Ovary (tissue), 9 donors: Measurements from ENCODE around the gene FHOD3. TPM values are rescaled to one million over a fixed set of nuclear protein-coding genes. Genes with fewer than 3 reads are reported as not detected.

Experiments used
- DNase-seq, 5 donors: peaks; one replicate each; pipeline ENCODE4 v3.0.0-alpha.2; 2019 to 2020
- H3K27ac ChIP-seq, 2 donors: fragments of 200-600 bp; one replicate each; pipeline versions ENCODE4 v1.5.1 to v1.8.0; 2019 to 2022
- H3K27me3 ChIP-seq: fragments of 200-600 bp; one replicate; pipeline ENCODE4 v1.8.0; 2022
- H3K36me3 ChIP-seq: fragments of 200-600 bp; sonication (generic); one replicate; pipeline ENCODE4 v1.5.1; 2019
- H3K4me1 ChIP-seq: one replicate; pipeline ENCODE4 v1.8.1; 2013; ENCODE audit warnings: mild to moderate bottlenecking, moderate library complexity; ENCODE audit not compliant: insufficient read depth
- H3K4me3 ChIP-seq: fragments of 200-600 bp; sonication (generic); one replicate; pipeline ENCODE4 v1.5.1; 2017
- H3K9me3 ChIP-seq, 2 donors: fragments of 200-600 bp in 1 of 2; sonication (generic) in 1 of 2; one replicate each; pipeline versions ENCODE4 v1.5.1 to v1.8.1; 2013 to 2019; ENCODE audit warnings: mild to moderate bottlenecking in 1 of 2, moderate library complexity in 1 of 2
- EP300 ChIP-seq: sonication (generic); formaldehyde crosslinking; IDR thresholded peaks from one replicate; pipeline ENCODE4 v1.6.1; 2017; ENCODE audit warnings: antibody characterized with exemption
- POLR2A ChIP-seq: fragments of 450-650 bp; IDR thresholded peaks from one replicate; pipeline ENCODE4 v1.6.1; 2017; ENCODE audit warnings: antibody characterized with exemption, mild to moderate bottlenecking, moderate library complexity
- WGBS, 3 donors: extraction: QIAGEN DNeasy Blood & Tissue Kit in 1 of 3; methylation state at CpG; one replicate each; pipeline versions ENCODE4 v1.1.5 to v1.1.7; 2013 to 2017; 5-methylcytosine and 5-hydroxymethylcytosine counted together
- intact Hi-C, 4 donors: fragments of 100-400 bp; cut with DNase I; formaldehyde crosslinking; loops; one replicate each; pipeline versions ENCODE4 v1.11.0 to v1.15.1; 2022 to 2023
- polyA plus RNA-seq, 2 donors: library from polyadenylated mRNA; stranded (reverse); fragments of 200-250 nt in 1 of 2; fragments of 350-450 nt in 1 of 2; fragmentation: Illumina TruSeq in 1 of 2; extraction: RNeasy Lipid Tissue Mini Kit (QIAGEN cat#74804) in 1 of 2; gene quantifications; one replicate each; pipeline ENCODE4 v1.2.3, GENCODE V29; 2013 to 2014
- total RNA-seq, 7 donors: library from RNA; depleted of rRNA in 2 of 7; stranded (reverse); fragments of >200 nt in 2 of 7; fragmentation: NEBNext Ultra II Directional in 3 of 7; extraction: Animal tissue kit (Norgen Biotek cat#: 25700) in 3 of 7; gene quantifications; one replicate each; pipeline versions ENCODE4 v1.1.0 to v1.2.4, GENCODE V29; 2016 to 2023
- TF ChIP-seq, protein P1 (sequence below), 3 donors: fragments of 450-650 bp in 2 of 3; fragments of 200-600 bp in 1 of 3; IDR thresholded peaks; one replicate each; pipeline versions ENCODE4 v1.5.1 to v1.8.0; 2016 to 2022; ENCODE audit warnings: antibody characterized with exemption in 3 of 3, mild to moderate bottlenecking in 1 of 3
- donor health status: DM: no; HTN: no; CAD: no; lungs with moderate emphysema.
- donor health status: DM: no; HTN: no; CAD: no.
- donor health status: Bipolar disorder and iron deficiency.
- donor health status: DM: yes; HTN: yes; CAD: no.
- donor health status: DM: no; HTN: no; CAD: no.
- donor health status: DM: yes; HTN: yes; CAD: no.

Gene FHOD3
- total and polyA plus RNA-seq, 9 donors: 3.5 to 62.5 (median 11.0) TPM

DNA sequence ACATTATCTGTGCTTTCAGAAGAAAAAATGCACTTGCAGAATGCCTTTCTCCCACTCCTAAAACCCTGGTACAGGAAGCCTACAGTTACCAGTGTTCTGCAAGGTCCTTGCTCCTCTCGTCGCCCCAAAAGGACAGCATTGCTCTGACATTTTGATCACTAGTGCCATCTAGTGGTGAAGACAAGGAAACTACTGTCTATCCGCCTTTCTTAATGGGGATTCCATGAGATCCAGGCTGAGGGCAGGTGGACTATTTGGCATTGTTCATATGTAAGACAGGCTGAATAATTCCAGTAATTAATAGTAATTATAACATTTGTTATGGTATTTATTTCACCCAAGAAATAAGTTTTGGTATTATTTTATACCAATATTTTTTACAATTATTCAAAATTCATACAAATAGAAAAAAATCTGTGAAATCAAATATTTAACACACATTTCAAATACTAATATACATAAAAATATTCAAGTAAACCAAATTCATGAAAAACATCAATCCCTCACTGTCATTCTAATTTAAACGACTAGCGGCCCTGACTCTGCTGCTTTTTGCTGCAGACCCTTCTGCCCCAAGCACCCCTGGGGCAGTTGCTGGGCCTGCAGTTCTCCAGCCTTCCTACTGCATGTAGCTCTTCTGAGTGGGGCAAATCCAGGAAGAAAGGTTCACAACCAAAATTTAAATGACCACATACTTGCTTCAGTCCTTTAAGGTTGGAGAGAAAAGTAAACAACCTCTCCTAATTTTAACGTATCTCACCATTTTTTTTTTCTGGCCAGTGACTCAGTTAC, 512.3 kb downstream of the FHOD3 start:
- Histone ChIP-seq H3K27ac (no peak overlapping the region), H3K4me3 (no peak overlapping the region), H3K9me3 (no peaks in the 10 kb centered on the region), H3K36me3 (no peaks in the 10 kb centered on the region), H3K4me1 (peaks cover 6% of the 10 kb centered on the region), H3K27me3 (no peaks in the 10 kb centered on the region)
- no peak for TF ChIP-seq EP300
- TF ChIP-seq, protein P1, sequence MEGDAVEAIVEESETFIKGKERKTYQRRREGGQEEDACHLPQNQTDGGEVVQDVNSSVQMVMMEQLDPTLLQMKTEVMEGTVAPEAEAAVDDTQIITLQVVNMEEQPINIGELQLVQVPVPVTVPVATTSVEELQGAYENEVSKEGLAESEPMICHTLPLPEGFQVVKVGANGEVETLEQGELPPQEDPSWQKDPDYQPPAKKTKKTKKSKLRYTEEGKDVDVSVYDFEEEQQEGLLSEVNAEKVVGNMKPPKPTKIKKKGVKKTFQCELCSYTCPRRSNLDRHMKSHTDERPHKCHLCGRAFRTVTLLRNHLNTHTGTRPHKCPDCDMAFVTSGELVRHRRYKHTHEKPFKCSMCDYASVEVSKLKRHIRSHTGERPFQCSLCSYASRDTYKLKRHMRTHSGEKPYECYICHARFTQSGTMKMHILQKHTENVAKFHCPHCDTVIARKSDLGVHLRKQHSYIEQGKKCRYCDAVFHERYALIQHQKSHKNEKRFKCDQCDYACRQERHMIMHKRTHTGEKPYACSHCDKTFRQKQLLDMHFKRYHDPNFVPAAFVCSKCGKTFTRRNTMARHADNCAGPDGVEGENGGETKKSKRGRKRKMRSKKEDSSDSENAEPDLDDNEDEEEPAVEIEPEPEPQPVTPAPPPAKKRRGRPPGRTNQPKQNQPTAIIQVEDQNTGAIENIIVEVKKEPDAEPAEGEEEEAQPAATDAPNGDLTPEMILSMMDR (IDR thresholded peaks at IDR 0.05): peak; percentile 47 to 59 (median 54)
- no peak for TF ChIP-seq POLR2A
- peak in 3 of 5 donors; percentile 11 to 30 (median 26) for DNase-seq
- 41 to 44% (median 43%) methylated on average over 6 of the region's 6 CpGs for WGBS, 3 donors
- intact Hi-C loops: loop anchor here in 1 of 4 donors (10.0 kb wide), 2 partner anchors 105 to 515 kb away; partner anchors contain the start of gene FHOD3

- H3K4me3 ChIP-seq: no peak overlapping the region
- peaks cover 7% of the 10 kb centered on the region for H3K4me1 ChIP-seq
- no peaks in the 10 kb centered on the region for H3K9me3 ChIP-seq
- H3K27ac ChIP-seq: no peak overlapping the region
- 16 to 32% (median 26%) methylated on average over 3 of the region's 3 CpGs for WGBS, 3 donors
- DNase-seq: peak in 1 of 5 donors; percentile 40
- H3K27me3 ChIP-seq: no peaks in the 10 kb centered on the region
- TF ChIP-seq, protein P1 (IDR thresholded peaks at IDR 0.05): no peak
- TF ChIP-seq POLR2A: no peak
- TF ChIP-seq EP300: no peak
- no peaks in the 10 kb centered on the region for H3K36me3 ChIP-seq
- intact Hi-C loops: loop anchor here in 1 of 4 donors (10.0 kb wide), 1 partner anchor 517 kb away; the partner anchor contains the start of gene FHOD3
Measured at GRCh38 chr18:36811430-36811829, 513.9 kb downstream of the FHOD3 start.

- Histone ChIP-seq H3K4me1 (peaks cover 7% of the 10 kb centered on the region), H3K4me3 (no peak overlapping the region), H3K27ac (peak overlapping the region in 1 of 2 donors; percentile 9), H3K27me3 (no peaks in the 10 kb centered on the region), H3K36me3 (no peaks in the 10 kb centered on the region), H3K9me3 (no peaks in the 10 kb centered on the region)
- DNase-seq: no peak
- intact Hi-C loops: loop anchor here in 1 of 4 donors (10.0 kb wide), 1 partner anchor 517 kb away; the partner anchor contains the start of gene FHOD3
- TF ChIP-seq EP300 (no peak), POLR2A (no peak)
- TF ChIP-seq, protein P1 (IDR thresholded peaks at IDR 0.05): no peak
Measured at GRCh38 chr18:36811955-36812354, 514.4 kb downstream of the FHOD3 start.

- Histone ChIP-seq H3K27me3 (no peaks in the 10 kb centered on the region), H3K9me3 (no peaks in the 10 kb centered on the region), H3K4me1 (peaks cover 7% of the 10 kb centered on the region), H3K4me3 (no peak overlapping the region), H3K27ac (peak overlapping the region; percentile 2 to 9), H3K36me3 (no peaks in the 10 kb centered on the region)
- peak in 2 of 5 donors; percentile 17 to 72 for DNase-seq
- intact Hi-C loops: loop anchor here in 1 of 4 donors (10.0 kb wide), 1 partner anchor 518 kb away; the partner anchor contains the start of gene FHOD3
- TF ChIP-seq EP300: no peak
- TF ChIP-seq POLR2A: no peak
- TF ChIP-seq, protein P1 (IDR thresholded peaks at IDR 0.05): no peak
- WGBS, 3 donors: 28 to 43% (median 37%) methylated on average over 3 of the region's 3 CpGs
Measured at GRCh38 chr18:36812678-36813077, 515.2 kb downstream of the FHOD3 start.
